HL-60 (cell line): Measurements from ENCODE around the gene BLOC1S1.

Source experiments
- CTCF ChIP-seq: IDR thresholded peaks from one replicate; pipeline ENCODE4 v1.5.1; 2011; ENCODE audit warnings: low read length, control low read depth, inconsistent platforms; ENCODE audit not compliant: insufficient read depth
- GABPA ChIP-seq: IDR thresholded peaks from 2 replicates; pipeline ENCODE4 v1.6.1; 2012; ENCODE audit warnings: low read depth
- POLR2AphosphoS5 ChIP-seq: IDR thresholded peaks from 2 replicates; pipeline ENCODE4 v1.6.1; 2012; ENCODE audit warnings: low read depth
- SPI1 ChIP-seq: IDR thresholded peaks from 2 replicates; pipeline ENCODE4 v1.6.1; 2012; ENCODE audit warnings: low read depth, mild to moderate bottlenecking, borderline replicate concordance
- TF ChIP-seq, protein P1 (sequence below): IDR thresholded peaks from 2 replicates; pipeline ENCODE4 v1.6.1; 2012; ENCODE audit warnings: low read depth; ENCODE audit not compliant: insufficient replicate concordance

DNA sequence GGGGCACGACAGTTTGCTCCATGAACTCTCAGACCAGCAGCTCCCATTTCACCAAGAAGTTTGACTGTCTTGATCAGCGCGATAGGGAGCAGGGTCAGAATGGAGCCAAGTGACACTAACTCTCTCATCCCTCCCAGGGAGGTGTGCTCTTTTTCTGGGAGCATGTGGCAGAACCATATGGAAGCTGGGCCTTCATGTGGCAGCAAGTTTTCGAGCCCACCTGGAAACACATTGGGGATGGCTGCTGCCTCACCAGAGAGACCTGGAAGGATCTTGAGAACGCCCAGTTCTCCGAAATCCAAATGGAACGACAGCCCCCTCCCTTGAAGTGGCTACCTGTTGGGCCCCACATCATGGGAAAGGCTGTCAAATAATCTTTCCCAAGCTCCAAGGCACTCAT lies 32.2 kb upstream of the BLOC1S1 start:
- TF ChIP-seq POLR2AphosphoS5 (no peak), CTCF (no peak), GABPA (no peak), SPI1 (no peak)
- TF ChIP-seq, protein P1, sequence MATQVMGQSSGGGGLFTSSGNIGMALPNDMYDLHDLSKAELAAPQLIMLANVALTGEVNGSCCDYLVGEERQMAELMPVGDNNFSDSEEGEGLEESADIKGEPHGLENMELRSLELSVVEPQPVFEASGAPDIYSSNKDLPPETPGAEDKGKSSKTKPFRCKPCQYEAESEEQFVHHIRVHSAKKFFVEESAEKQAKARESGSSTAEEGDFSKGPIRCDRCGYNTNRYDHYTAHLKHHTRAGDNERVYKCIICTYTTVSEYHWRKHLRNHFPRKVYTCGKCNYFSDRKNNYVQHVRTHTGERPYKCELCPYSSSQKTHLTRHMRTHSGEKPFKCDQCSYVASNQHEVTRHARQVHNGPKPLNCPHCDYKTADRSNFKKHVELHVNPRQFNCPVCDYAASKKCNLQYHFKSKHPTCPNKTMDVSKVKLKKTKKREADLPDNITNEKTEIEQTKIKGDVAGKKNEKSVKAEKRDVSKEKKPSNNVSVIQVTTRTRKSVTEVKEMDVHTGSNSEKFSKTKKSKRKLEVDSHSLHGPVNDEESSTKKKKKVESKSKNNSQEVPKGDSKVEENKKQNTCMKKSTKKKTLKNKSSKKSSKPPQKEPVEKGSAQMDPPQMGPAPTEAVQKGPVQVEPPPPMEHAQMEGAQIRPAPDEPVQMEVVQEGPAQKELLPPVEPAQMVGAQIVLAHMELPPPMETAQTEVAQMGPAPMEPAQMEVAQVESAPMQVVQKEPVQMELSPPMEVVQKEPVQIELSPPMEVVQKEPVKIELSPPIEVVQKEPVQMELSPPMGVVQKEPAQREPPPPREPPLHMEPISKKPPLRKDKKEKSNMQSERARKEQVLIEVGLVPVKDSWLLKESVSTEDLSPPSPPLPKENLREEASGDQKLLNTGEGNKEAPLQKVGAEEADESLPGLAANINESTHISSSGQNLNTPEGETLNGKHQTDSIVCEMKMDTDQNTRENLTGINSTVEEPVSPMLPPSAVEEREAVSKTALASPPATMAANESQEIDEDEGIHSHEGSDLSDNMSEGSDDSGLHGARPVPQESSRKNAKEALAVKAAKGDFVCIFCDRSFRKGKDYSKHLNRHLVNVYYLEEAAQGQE, result no peak
